Activated T-helper 2 cell treated with anti-CD3 and anti-CD28 coated beads, Interferon-gamma antibody, Interleukin-2, Interleukin-4, amounts not matched to agents 10 μg/mL and 5 μg/mL and 100 μg/mL, durations not matched to agents 14 hours and 24 hours and 36 hours (primary cell): Measurements from ENCODE around the gene PRKCB. TPM values are rescaled to one million over a fixed set of nuclear protein-coding genes. Genes with fewer than 3 reads are reported as not detected.
"Not testable (repeated sequence)": the region's sequence is repeated elsewhere in the genome, so short reads cannot be mapped to it uniquely, and the experiment has no call there.

ENCODE experiments used
- DNase-seq: peaks from one replicate; pipeline ENCODE4 v3.0.0; 2021; ENCODE audit warnings: low spot score
- H3K27ac Mint-ChIP-seq: one replicate; pipeline ENCODE4 v1.8.0; 2021; ENCODE audit warnings: mixed read lengths
- H3K27me3 Mint-ChIP-seq: one replicate; pipeline ENCODE4 v1.8.0; 2021; ENCODE audit warnings: low read depth, mixed read lengths
- H3K36me3 Mint-ChIP-seq: one replicate; pipeline ENCODE4 v1.8.0; 2021; ENCODE audit warnings: low read depth, mixed read lengths
- H3K4me1 Mint-ChIP-seq: one replicate; pipeline ENCODE4 v1.8.0; 2021; ENCODE audit warnings: low read depth, mixed read lengths
- H3K4me3 Mint-ChIP-seq: one replicate; pipeline ENCODE4 v1.8.0; 2021; ENCODE audit warnings: low read depth, mild to moderate bottlenecking, moderate library complexity, mixed read lengths
- H3K9me3 Mint-ChIP-seq: one replicate; pipeline ENCODE4 v1.8.0; 2021; ENCODE audit warnings: mixed read lengths
- intact Hi-C: fragments of 100-400 bp; cut with micrococcal nuclease; formaldehyde crosslinking; loops from one replicate; pipeline ENCODE4 v1.15.1; 2023
- total RNA-seq: library from RNA; stranded (reverse); gene quantifications from 2 replicates; pipeline ENCODE4 v1.2.3, GENCODE V29; 2022

PRKCB gene
- total RNA-seq, 1 donor from 2014 or later: 69.5 TPM

GRCh38 chr16:24235806-24236205, 400.0 kb downstream of the PRKCB start:
- DNase-seq: no peak
- Mint-ChIP-seq H3K9me3 (peaks cover 14% of the 10 kb centered on the region), H3K27me3 (peaks cover 4% of the 10 kb centered on the region), H3K4me1 (peaks cover 3% of the 10 kb centered on the region), H3K36me3 (peaks cover 5% of the 10 kb centered on the region), H3K4me3 (no peak overlapping the region), H3K27ac (no peak overlapping the region)
- intact Hi-C loops: no loop called here

DNA sequence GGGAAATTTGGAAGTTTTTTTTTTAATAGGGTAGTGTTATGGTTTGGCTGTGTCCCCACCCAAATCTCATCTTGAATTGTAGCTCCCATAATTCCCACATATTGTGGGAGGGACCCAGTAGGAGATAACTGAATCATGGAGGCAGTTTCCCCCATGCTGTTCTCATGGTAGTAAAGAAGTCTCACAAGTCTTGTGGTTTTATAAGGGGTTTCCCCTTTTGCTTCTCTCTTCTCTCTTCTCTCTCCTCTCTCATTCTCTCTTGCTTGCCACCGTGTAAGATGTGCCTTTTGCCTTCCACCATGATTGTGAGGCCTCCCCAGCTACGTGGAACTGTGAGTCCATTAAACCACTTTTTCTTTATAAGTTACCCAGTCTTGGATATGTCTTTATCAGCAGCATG, 403.1 kb downstream of the PRKCB start:
- intact Hi-C loops: not testable (repeated sequence)

GRCh38 chr16:24246911-24247607, 411.3 kb downstream of the PRKCB start:
- intact Hi-C loops: no loop called here
- no peaks in the 10 kb centered on the region for H3K9me3 Mint-ChIP-seq
- no peaks in the 10 kb centered on the region for H3K36me3 Mint-ChIP-seq
- no peak overlapping the region for H3K4me3 Mint-ChIP-seq
- peaks cover 14% of the 10 kb centered on the region for H3K27me3 Mint-ChIP-seq
- DNase-seq: no peak
- H3K4me1 Mint-ChIP-seq: no peaks in the 10 kb centered on the region
- H3K27ac Mint-ChIP-seq: no peak overlapping the region

More for the DNA sequence above, 403.1 kb downstream of the PRKCB start:
- peaks cover 14% of the 10 kb centered on the region for H3K9me3 Mint-ChIP-seq
- not testable (repeated sequence) for H3K27me3 Mint-ChIP-seq, H3K27ac Mint-ChIP-seq, H3K4me3 Mint-ChIP-seq, DNase-seq, H3K36me3 Mint-ChIP-seq, H3K4me1 Mint-ChIP-seq

GRCh38 chr16:24253192-24253591, 417.4 kb downstream of the PRKCB start:
- Mint-ChIP-seq H3K4me3 (no peak overlapping the region), H3K4me1 (peaks cover 4% of the 10 kb centered on the region), H3K27ac (no peak overlapping the region), H3K27me3 (peaks cover 40% of the 10 kb centered on the region), H3K36me3 (no peaks in the 10 kb centered on the region), H3K9me3 (no peaks in the 10 kb centered on the region)
- intact Hi-C loops: loop anchor here (1.0 to 10.0 kb wide), 5 partner anchors 61 to 448 kb away; no protein-coding TSS in a partner anchor
- peak; percentile 12 for DNase-seq

DNA sequence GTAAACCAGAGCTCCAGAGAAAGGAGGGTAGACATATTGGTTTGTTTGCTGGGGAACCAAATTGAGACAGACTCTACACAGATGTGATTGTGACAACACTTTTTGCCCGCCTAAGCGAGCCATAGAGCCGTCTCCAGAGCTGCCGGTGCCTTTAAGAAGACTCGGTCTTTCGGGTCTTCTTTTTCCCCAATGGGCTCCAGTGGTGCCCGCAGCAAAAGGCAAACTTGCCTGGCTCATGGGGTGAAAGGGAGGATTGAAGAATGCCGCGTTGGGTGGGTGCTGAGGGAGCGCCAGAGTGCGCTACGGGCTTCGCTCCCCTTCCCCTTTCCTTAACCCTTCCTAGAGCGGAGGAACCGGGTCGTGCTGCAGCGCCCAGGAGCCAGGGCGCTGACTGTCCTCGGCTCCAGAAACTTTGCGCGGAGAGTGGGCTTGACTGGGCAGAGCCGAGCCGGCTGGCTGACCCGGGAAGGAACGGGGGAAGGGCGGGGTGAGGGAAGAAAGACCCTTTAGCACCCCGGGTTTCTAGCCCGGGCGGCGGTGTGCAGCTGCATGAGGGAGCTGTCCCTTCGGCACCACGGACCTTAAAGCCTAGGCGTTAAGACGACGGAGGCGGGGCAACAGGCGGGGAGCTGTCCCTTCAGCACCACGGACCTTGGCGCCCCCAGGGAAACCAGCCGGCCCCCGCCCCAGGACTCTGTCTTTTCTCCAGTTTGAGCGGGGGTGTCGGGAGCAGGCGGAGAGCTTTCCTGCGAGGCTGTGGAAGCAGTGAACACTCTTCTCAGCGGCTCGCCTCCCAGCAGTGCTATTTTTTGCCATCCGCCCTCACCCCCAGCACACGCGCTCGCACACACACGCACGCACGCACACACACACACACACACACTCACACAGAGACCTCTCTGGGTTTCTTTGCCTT, 419.9 kb downstream of the PRKCB start, which contains the start of gene CACNG3:
TSS of gene CACNG3 (plus strand) at position 880 of the 916 bp plus-strand sequence. CDS start 420 bp downstream, outside the sequence.
- peaks cover 38% of the 10 kb centered on the region for H3K27me3 Mint-ChIP-seq

GRCh38 chr16:24257958-24258357, 422.2 kb downstream of the PRKCB start:
- intact Hi-C loops: loop anchor here (10.0 kb wide), 2 partner anchors 123 to 453 kb away; no protein-coding TSS in a partner anchor
- DNase-seq: no peak
- Mint-ChIP-seq H3K4me3 (no peak overlapping the region), H3K9me3 (no peaks in the 10 kb centered on the region), H3K4me1 (peaks cover 4% of the 10 kb centered on the region), H3K27ac (no peak overlapping the region), H3K27me3 (peaks cover 42% of the 10 kb centered on the region), H3K36me3 (no peaks in the 10 kb centered on the region)

More for the DNA sequence above, 419.9 kb downstream of the PRKCB start, which contains the start of gene CACNG3:
- Mint-ChIP-seq H3K4me1 (peaks cover 4% of the 10 kb centered on the region), H3K4me3 (no peak within 1 kb of the TSS), H3K36me3 (no peaks in the 10 kb centered on the region), H3K9me3 (no peaks in the 10 kb centered on the region), H3K27ac (no peak within 1 kb of the TSS)
- intact Hi-C loops: loop anchor here (10.0 kb wide), 2 partner anchors 121 to 451 kb away; no protein-coding TSS in a partner anchor
- DNase-seq: peak; percentile 57

GRCh38 chr16:24258791-24259190, 423.0 kb downstream of the PRKCB start:
- H3K4me1 Mint-ChIP-seq: no peaks in the 10 kb centered on the region
- H3K27me3 Mint-ChIP-seq: peaks cover 39% of the 10 kb centered on the region
- H3K36me3 Mint-ChIP-seq: no peaks in the 10 kb centered on the region
- H3K4me3 Mint-ChIP-seq: no peak overlapping the region
- intact Hi-C loops: loop anchor here (10.0 kb wide), 2 partner anchors 124 to 454 kb away; no protein-coding TSS in a partner anchor
- H3K9me3 Mint-ChIP-seq: no peaks in the 10 kb centered on the region
- DNase-seq: no peak
- no peak overlapping the region for H3K27ac Mint-ChIP-seq

- Mint-ChIP-seq H3K27ac (no peak overlapping the region), H3K4me1 (no peaks in the 10 kb centered on the region), H3K36me3 (no peaks in the 10 kb centered on the region), H3K27me3 (peaks cover 8% of the 10 kb centered on the region), H3K4me3 (no peak overlapping the region), H3K9me3 (no peaks in the 10 kb centered on the region)
- no peak for DNase-seq
- intact Hi-C loops: no loop called here
Measured at GRCh38 chr16:24262816-24263215, 427.0 kb downstream of the PRKCB start.

Other genes with a start within 250 kb of the PRKCB start
- 132 and 142 TPM in 2 replicates for gene NDUFAB1, start 239.7 kb upstream of the PRKCB start, total RNA-seq
- 25.6 and 30.8 TPM in 2 replicates for gene PALB2, start 194.7 kb upstream of the PRKCB start, total RNA-seq
- 86.5 and 88.4 TPM in 2 replicates for gene DCTN5, start 194.5 kb upstream of the PRKCB start, total RNA-seq
- 71.6 and 75.3 TPM in 2 replicates for gene PLK1, start 157.1 kb upstream of the PRKCB start, total RNA-seq
- gene ERN2, start 122.8 kb upstream of the PRKCB start, total RNA-seq: not detected in 2 replicates
- not detected in 2 replicates for gene CHP2, start 81.0 kb upstream of the PRKCB start, total RNA-seq